Mesothelial cell of epicardium (in vitro differentiated cells): ENCODE data around the gene TMBIM4. TPM values are rescaled to one million over a fixed set of nuclear protein-coding genes. Genes with fewer than 3 reads are reported as not detected.
"Not testable (repeated sequence)": the region's sequence is repeated elsewhere in the genome, so short reads cannot be mapped to it uniquely, and the experiment has no call there.

Experiments
- DNase-seq, 2 experiments: peaks; one replicate each; pipeline ENCODE4 v3.0.0; 2021; ENCODE audit warnings: low spot score in 2 of 2; ENCODE audit not compliant: unreplicated experiment in 2 of 2
- H3K27ac Mint-ChIP-seq: 2 replicates; pipeline ENCODE4 v1.8.0; 2021; ENCODE audit warnings: mixed read lengths
- H3K27me3 Mint-ChIP-seq: 2 replicates; pipeline ENCODE4 v1.8.0; 2021; ENCODE audit warnings: low read depth, mixed read lengths
- H3K36me3 Mint-ChIP-seq: 2 replicates; pipeline ENCODE4 v1.8.0; 2021; ENCODE audit warnings: mixed read lengths
- H3K4me1 Mint-ChIP-seq: 2 replicates; pipeline ENCODE4 v1.8.0; 2021; ENCODE audit warnings: mixed read lengths
- H3K4me3 Mint-ChIP-seq: 2 replicates; pipeline ENCODE4 v1.8.0; 2021; ENCODE audit warnings: mild to moderate bottlenecking, moderate library complexity, mixed read lengths
- H3K9me3 Mint-ChIP-seq: 2 replicates; pipeline ENCODE4 v1.8.0; 2021; ENCODE audit warnings: mixed read lengths
- CTCF ChIP-seq: fragments of 200-600 bp; sonication (generic); IDR thresholded peaks from one replicate; pipeline ENCODE4 v1.5.0; 2021; ENCODE audit warnings: antibody characterized with exemption; ENCODE audit not compliant: unreplicated experiment
- total RNA-seq: library from RNA; stranded (reverse); gene quantifications from 3 replicates; pipeline ENCODE4 v1.2.1, GENCODE V29; 2021

Gene TMBIM4
- 31.0 to 31.9 TPM (median 31.4 TPM) in 3 replicates for total RNA-seq

- peak within 1 kb of the TSS; percentile 88 for H3K4me3 Mint-ChIP-seq
- peaks cover 14% of the 10 kb centered on the region for H3K9me3 Mint-ChIP-seq
- no peaks in the 10 kb centered on the region for H3K27me3 Mint-ChIP-seq
- DNase-seq = peak; percentile 55 to 64
- TF ChIP-seq CTCF = no peak
- H3K27ac Mint-ChIP-seq = peak within 1 kb of the TSS; percentile 97
- peaks cover 5% of the 10 kb centered on the region for H3K4me1 Mint-ChIP-seq
- peaks cover 12% of the 10 kb centered on the region for H3K36me3 Mint-ChIP-seq
Measured at GRCh38 chr12:66169221-66170170, at the start of gene TMBIM4. Gene TMBIM4, minus strand, starts transcription at chr12:66169996. Its CDS starts 45 bp downstream, at chr12:66169951.

GRCh38 chr12:66217342-66217917 lies 47.6 kb upstream of the TMBIM4 start:
- Mint-ChIP-seq H3K4me1 (no peaks in the 10 kb centered on the region), H3K36me3 (peaks cover 5% of the 10 kb centered on the region), H3K27ac (no peak overlapping the region), H3K9me3 (peaks cover 25% of the 10 kb centered on the region), H3K27me3 (no peaks in the 10 kb centered on the region), H3K4me3 (no peak overlapping the region)
- no peak for TF ChIP-seq CTCF
- no peak for DNase-seq

GRCh38 chr12:66213011-66213410 lies 43.2 kb upstream of the TMBIM4 start:
- H3K4me1 Mint-ChIP-seq, H3K36me3 Mint-ChIP-seq, H3K27ac Mint-ChIP-seq, DNase-seq, H3K27me3 Mint-ChIP-seq, H3K9me3 Mint-ChIP-seq, H3K4me3 Mint-ChIP-seq: not testable (repeated sequence)

DNA sequence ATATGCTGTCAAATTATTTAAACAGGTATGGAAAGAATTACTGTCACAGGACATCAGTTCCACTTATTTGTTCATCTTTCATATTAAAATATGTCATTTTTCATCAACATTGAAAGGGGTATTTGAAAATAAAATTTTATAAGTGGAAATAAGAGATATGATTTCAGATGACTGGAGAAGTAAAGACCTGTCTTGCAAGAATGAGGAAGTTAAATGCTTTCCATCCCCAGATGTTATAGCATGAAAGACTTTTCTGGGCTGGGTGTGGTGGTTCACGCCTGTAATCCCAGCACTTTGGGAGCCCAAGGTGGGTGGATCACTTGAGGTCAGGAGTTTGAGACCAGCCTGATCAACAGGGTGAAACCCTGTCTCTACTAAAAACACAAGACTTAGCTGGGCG lies 41.8 kb upstream of the TMBIM4 start:
- peaks cover 10% of the 10 kb centered on the region for H3K9me3 Mint-ChIP-seq
- DNase-seq, H3K4me3 Mint-ChIP-seq, H3K36me3 Mint-ChIP-seq, H3K27me3 Mint-ChIP-seq, H3K4me1 Mint-ChIP-seq, H3K27ac Mint-ChIP-seq: not testable (repeated sequence)

DNA sequence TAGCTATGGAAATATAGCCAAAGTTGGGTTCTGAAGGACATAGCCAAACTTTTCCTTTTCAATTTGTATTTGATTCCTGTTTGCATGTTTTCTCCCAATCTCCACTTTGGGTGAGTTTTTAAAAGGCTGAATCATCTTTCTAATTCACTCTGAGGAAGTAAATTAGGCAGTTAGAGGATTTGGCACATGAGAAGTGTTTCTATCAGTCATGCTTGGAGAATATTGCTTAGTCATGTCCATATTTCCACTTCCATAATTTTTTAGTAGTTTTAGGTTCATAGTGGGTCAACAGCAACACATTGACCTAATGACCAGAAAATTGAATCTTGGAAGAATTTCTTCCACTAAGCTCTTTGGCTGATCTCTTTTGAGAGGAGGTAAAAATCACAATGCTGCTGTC lies 41.0 kb upstream of the TMBIM4 start:
- TF ChIP-seq CTCF = no peak
- peaks cover 1% of the 10 kb centered on the region for H3K36me3 Mint-ChIP-seq
- no peak overlapping the region for H3K27ac Mint-ChIP-seq
- no peak for DNase-seq
- H3K4me1 Mint-ChIP-seq = no peaks in the 10 kb centered on the region
- peaks cover 12% of the 10 kb centered on the region for H3K9me3 Mint-ChIP-seq
- no peak overlapping the region for H3K4me3 Mint-ChIP-seq
- H3K27me3 Mint-ChIP-seq = peaks cover 1% of the 10 kb centered on the region

- H3K4me3 Mint-ChIP-seq = no peak overlapping the region
- TF ChIP-seq CTCF = no peak
- H3K27ac Mint-ChIP-seq = no peak overlapping the region
- no peak for DNase-seq
- peaks cover 12% of the 10 kb centered on the region for H3K9me3 Mint-ChIP-seq
- peaks cover 1% of the 10 kb centered on the region for H3K36me3 Mint-ChIP-seq
- H3K4me1 Mint-ChIP-seq = no peaks in the 10 kb centered on the region
- peaks cover 8% of the 10 kb centered on the region for H3K27me3 Mint-ChIP-seq
Measured at GRCh38 chr12:66206141-66206540, 36.3 kb upstream of the TMBIM4 start.
